Calu3 (cell line): ENCODE results near the gene SLC4A4. TPM values are rescaled to one million over a fixed set of nuclear protein-coding genes. Genes with fewer than 3 reads are reported as not detected.

Experiments used
- BruUV-seq: library from RNA; stranded (reverse); fragments of 400-500 nt; replicated peaks from 2 replicates; lab custom pipeline; 2021; lab: Mats Ljungman, UMichigan
- CTCF ChIA-PET: fragments of 300-600 bp; sonication (Branson Sonifier 250); formaldehyde crosslinking; loops from one replicate; lab custom pipeline; 2022; ENCODE audit warnings: antibody characterized with exemption; lab: Charles Lee
- DNase-seq: peaks from one replicate; pipeline ENCODE4 v3.0.0; 2022
- H3K27ac Mint-ChIP-seq: one replicate; pipeline ENCODE4 v1.8.0; 2022; ENCODE audit warnings: mixed read lengths; ENCODE audit not compliant: unreplicated experiment
- H3K27me3 Mint-ChIP-seq: one replicate; pipeline ENCODE4 v1.8.0; 2022; ENCODE audit warnings: mixed read lengths; ENCODE audit not compliant: unreplicated experiment
- H3K36me3 Mint-ChIP-seq: one replicate; pipeline ENCODE4 v1.8.0; 2022; ENCODE audit warnings: mild to moderate bottlenecking, moderate library complexity, mixed read lengths; ENCODE audit not compliant: insufficient read depth, unreplicated experiment
- H3K4me1 Mint-ChIP-seq: one replicate; pipeline ENCODE4 v1.8.0; 2022; ENCODE audit warnings: mild to moderate bottlenecking, low read depth, mixed read lengths; ENCODE audit not compliant: unreplicated experiment
- H3K4me3 Mint-ChIP-seq: one replicate; pipeline ENCODE4 v1.8.0; 2022; ENCODE audit warnings: mild to moderate bottlenecking, low read depth, moderate library complexity, mixed read lengths; ENCODE audit not compliant: unreplicated experiment
- H3K9me3 Mint-ChIP-seq: one replicate; pipeline ENCODE4 v1.8.0; 2022; ENCODE audit warnings: low read depth, mixed read lengths; ENCODE audit not compliant: unreplicated experiment
- CTCF ChIP-seq: fragments of 200-600 bp; IDR thresholded peaks from one replicate; pipeline ENCODE4 v1.8.0; 2022; ENCODE audit warnings: antibody characterized with exemption; ENCODE audit not compliant: unreplicated experiment
- intact Hi-C: fragments of 100-400 bp; cut with micrococcal nuclease; formaldehyde crosslinking; loops from one replicate; pipeline ENCODE4 v1.10.0; 2022; ENCODE audit not compliant: unreplicated experiment
- total RNA-seq: library from RNA; stranded (reverse); gene quantifications from 2 replicates; pipeline ENCODE4 v1.2.3, GENCODE V29; 2022

The SLC4A4 gene
- total RNA-seq, 1 experiment from 2014 or later, result 14.6 TPM

DNA sequence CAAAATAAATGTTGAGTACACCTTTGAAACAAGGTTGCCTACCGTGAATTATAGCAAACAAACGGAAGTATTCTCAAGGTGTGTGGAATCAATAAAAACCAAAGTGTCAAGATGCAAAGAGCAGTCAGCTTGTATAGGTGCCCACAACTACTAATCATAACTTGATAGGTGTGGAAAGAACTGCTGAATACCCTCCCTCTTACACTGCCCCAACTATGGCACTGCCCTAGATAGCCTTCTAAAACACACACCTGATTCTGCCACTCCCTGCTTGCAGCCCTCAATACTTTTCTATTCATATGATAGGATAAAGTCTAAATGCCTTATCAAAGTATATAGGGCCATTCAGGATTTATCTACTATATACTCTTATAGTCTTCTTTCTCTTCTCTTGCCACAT is 31.1 kb upstream of the SLC4A4 start:
- Mint-ChIP-seq H3K4me3 (no peak overlapping the region), H3K27me3 (no peaks in the 10 kb centered on the region), H3K36me3 (no peaks in the 10 kb centered on the region), H3K9me3 (peaks cover 4% of the 10 kb centered on the region), H3K4me1 (no peaks in the 10 kb centered on the region), H3K27ac (no peak overlapping the region)
- no peak for DNase-seq
- no peak for TF ChIP-seq CTCF
- CTCF ChIA-PET, result no interaction called here
- intact Hi-C loops, result no loop called here
- no TSS peak for BruUV-seq

GRCh38 chr4:71322425-71322824 is 16.4 kb upstream of the SLC4A4 start:
- no TSS peak for BruUV-seq
- Mint-ChIP-seq H3K27me3 (no peaks in the 10 kb centered on the region), H3K9me3 (no peaks in the 10 kb centered on the region), H3K4me1 (no peaks in the 10 kb centered on the region), H3K4me3 (no peak overlapping the region), H3K36me3 (no peaks in the 10 kb centered on the region), H3K27ac (no peak overlapping the region)
- no peak for TF ChIP-seq CTCF
- intact Hi-C loops, result no loop called here
- DNase-seq, result no peak
- CTCF ChIA-PET, result no interaction called here

DNA sequence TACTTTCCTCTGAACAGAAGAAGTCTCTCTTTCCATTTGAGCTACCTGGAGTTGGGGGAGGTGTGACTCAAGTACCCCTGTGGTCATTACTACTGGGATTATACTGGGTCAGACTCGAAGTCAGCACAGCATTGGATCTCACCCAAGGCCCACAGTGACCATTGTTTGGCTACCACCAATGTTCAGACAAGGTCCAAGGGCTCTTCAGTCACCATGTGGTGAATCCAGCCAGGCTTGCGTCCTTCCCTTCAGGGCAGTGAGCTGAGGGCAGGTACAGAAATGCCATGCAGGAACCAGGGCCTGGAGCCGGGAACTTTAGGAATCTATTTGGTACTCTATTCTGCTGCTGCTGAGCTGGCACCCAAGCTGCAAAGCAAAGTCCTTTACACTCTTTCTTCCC is 5.5 kb upstream of the SLC4A4 start:
- intact Hi-C loops, result no loop called here
- Mint-ChIP-seq H3K9me3 (peaks cover under 1% of the 10 kb centered on the region), H3K4me3 (no peak overlapping the region), H3K27me3 (no peaks in the 10 kb centered on the region), H3K4me1 (peaks cover 10% of the 10 kb centered on the region), H3K36me3 (no peaks in the 10 kb centered on the region), H3K27ac (no peak overlapping the region)
- no peak for DNase-seq
- no peak for TF ChIP-seq CTCF
- no TSS peak for BruUV-seq
- CTCF ChIA-PET, result no interaction called here

DNA sequence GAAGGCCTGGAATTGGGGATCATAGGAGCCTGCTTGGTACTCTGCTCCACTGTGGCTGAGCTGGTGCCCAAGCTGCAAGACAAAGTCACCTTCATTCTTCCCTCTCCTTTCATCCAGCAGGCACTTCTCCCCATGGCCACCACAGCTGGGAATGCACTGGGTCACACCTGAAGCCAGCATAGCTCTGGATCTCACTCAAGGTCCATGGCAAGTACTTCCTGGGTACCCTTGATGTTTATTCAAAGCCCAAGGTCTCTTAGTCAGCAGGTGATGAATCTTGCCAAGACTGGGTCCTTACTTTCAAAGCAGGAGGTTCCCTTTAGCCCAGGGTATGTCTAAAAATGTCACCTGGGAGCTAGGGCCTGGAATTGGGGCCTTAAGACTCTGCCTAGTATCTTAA is 4.9 kb upstream of the SLC4A4 start:
- H3K27ac Mint-ChIP-seq, result no peak overlapping the region

More for the DNA sequence above, 4.9 kb upstream of the SLC4A4 start:
- intact Hi-C loops, result no loop called here
- Mint-ChIP-seq H3K27me3 (no peaks in the 10 kb centered on the region), H3K9me3 (peaks cover 2% of the 10 kb centered on the region), H3K4me3 (no peak overlapping the region), H3K36me3 (no peaks in the 10 kb centered on the region), H3K4me1 (peaks cover 16% of the 10 kb centered on the region)
- no peak for TF ChIP-seq CTCF
- no peak for DNase-seq
- CTCF ChIA-PET, result no interaction called here
- BruUV-seq, result no TSS peak
